ENCODE measurements around the gene SELENOP. TPM values are rescaled to one million over a fixed set of nuclear protein-coding genes. Genes with fewer than 3 reads are reported as not detected.

Gene SELENOP
- total RNA-seq, 1 experiment from 2014 or later, result 11.4 TPM

GRCh38 chr5:42842921-42843641 lies 31.4 kb upstream of the SELENOP start:
- Histone ChIP-seq H3K27me3 (ENCODE audit: insufficient read depth, low read length) (no peaks in the 10 kb centered on the region), H3K9ac (ENCODE audit: low read length) (no peak overlapping the region), H3K4me2 (ENCODE audit: low read length) (no peak overlapping the region), H3K9me3 (ENCODE audit: control insufficient read depth in 1 of 2, insufficient read depth in 1 of 2, low read depth in 1 of 2, low read length in 2 of 2) (no peaks in the 10 kb centered on the region), H3K9me2 (ENCODE audit: insufficient read depth) (no peaks in the 10 kb centered on the region), H3K4me3 (replicated peaks in 1 of 2; ENCODE audit: low read depth in 1 of 2, low read length in 2 of 2) (no peak overlapping the region), H3K36me3 (ENCODE audit: control insufficient read depth in 1 of 2, insufficient read depth in 2 of 2, low read length in 2 of 2) (no peaks in the 10 kb centered on the region), H2AFZ (ENCODE audit: low read depth, low read length, poor library complexity, severe bottlenecking) (no peak overlapping the region), H3K4me1 (ENCODE audit: control insufficient read depth in 1 of 2, insufficient read depth in 2 of 2, low read length in 2 of 2) (no peaks in the 10 kb centered on the region), H4K20me1 (ENCODE audit: insufficient read depth) (no peaks in the 10 kb centered on the region), H3K79me2 (ENCODE audit: insufficient read depth, low read length) (no peaks in the 10 kb centered on the region), H3K27ac (ENCODE audit: low read depth, low read length) (no peak overlapping the region)
- ChIA-PET POLR2A (no interaction called here), RAD21 (ENCODE audit: low non-redundant PET in 1 of 2, low total read pairs in 2 of 2, uncharacterized antibody in 2 of 2, unreplicated experiment in 2 of 2) (no interaction called here), CTCF (no interaction called here)
- BruUV-seq (replicated peaks), result no TSS peak
- intact Hi-C loops (cut with micrococcal nuclease), result no loop called here
- no peak for DNase-seq (ENCODE audit: low read depth, low spot score)
- ATAC-seq, result no peak
- TF ChIP-seq EGR1 (IDR thresholded peaks at IDR 0.05; ENCODE audit: low read depth) (no peak), FOSL1 (IDR thresholded peaks at IDR 0.05; ENCODE audit: low read depth) (no peak), JUND (IDR thresholded peaks at IDR 0.05) (no peak), EZH2phosphoT487 (IDR thresholded peaks at IDR 0.05; ENCODE audit: borderline replicate concordance) (no peak), POLR2AphosphoS5 (IDR thresholded peaks at IDR 0.05; ENCODE audit: low read depth, low read length) (no peak), YY1 (IDR thresholded peaks at IDR 0.05; ENCODE audit: extremely low read depth, insufficient replicate concordance, low read depth, low read length) (no peak), CBX3 (IDR thresholded peaks at IDR 0.05; ENCODE audit: low read depth) (no peak), CTCF (IDR thresholded peaks at IDR 0.05 in 2 of 3, conservative IDR thresholded peaks at IDR 0.05 in 1 of 3; ENCODE audit: borderline replicate concordance in 1 of 3, insufficient read depth in 1 of 3, low read depth in 2 of 3, low read length in 2 of 3) (no peak), ELF1 (IDR thresholded peaks at IDR 0.05; ENCODE audit: borderline replicate concordance, low read depth) (no peak), MAX (IDR thresholded peaks at IDR 0.05) (no peak), RAD21 (IDR thresholded peaks at IDR 0.05; ENCODE audit: low read depth) (no peak), REST (IDR thresholded peaks at IDR 0.05; ENCODE audit: low read depth) (no peak), SIN3A (IDR thresholded peaks at IDR 0.05; ENCODE audit: low read depth) (no peak), SRF (IDR thresholded peaks at IDR 0.05; ENCODE audit: low read depth) (no peak)

Measured in HCT116 (cell line).